Liver (tissue), 9 donors: ENCODE data around the gene PRKN. TPM values are rescaled to one million over a fixed set of nuclear protein-coding genes. Genes with fewer than 3 reads are reported as not detected.

Experiments
- DNase-seq: peaks from one replicate; pipeline ENCODE4 v3.0.0-alpha.2; 2017; ENCODE audit warnings: low spot score
- H3K27ac ChIP-seq, 2 donors: one replicate each; pipeline ENCODE4 v1.7.0; 2013; ENCODE audit warnings: inconsistent platforms in 2 of 2, low read length in 2 of 2, control low read depth in 1 of 2, low read depth in 1 of 2, mild to moderate bottlenecking in 1 of 2
- H3K27me3 ChIP-seq, 4 donors: one replicate each; pipeline versions ENCODE4 v1.6.1 to v1.7.0; 2013; ENCODE audit warnings: low read length in 3 of 4, inconsistent platforms in 1 of 4, mild to moderate bottlenecking in 1 of 4, moderate library complexity in 1 of 4; ENCODE audit not compliant: control insufficient read depth in 4 of 4, insufficient read depth in 4 of 4
- H3K36me3 ChIP-seq, 4 donors: one replicate each; pipeline versions ENCODE4 v1.6.1 to v1.7.0; 2013; ENCODE audit warnings: low read length in 3 of 4, mild to moderate bottlenecking in 3 of 4, low read depth in 1 of 4, moderate library complexity in 1 of 4; ENCODE audit not compliant: control insufficient read depth in 4 of 4, insufficient read depth in 3 of 4
- H3K4me1 ChIP-seq, 4 donors: one replicate each; pipeline versions ENCODE4 v1.6.1 to v1.7.0; 2013; ENCODE audit warnings: low read length in 3 of 4, mild to moderate bottlenecking in 3 of 4, moderate library complexity in 1 of 4; ENCODE audit not compliant: control insufficient read depth in 4 of 4, insufficient read depth in 4 of 4
- H3K4me3 ChIP-seq, 3 donors: one replicate each; pipeline versions ENCODE4 v1.6.1 to v1.7.0; 2013; ENCODE audit warnings: low read length in 3 of 3, control low read depth in 1 of 3, low read depth in 1 of 3, mild to moderate bottlenecking in 1 of 3
- H3K9ac ChIP-seq, 2 donors: one replicate each; pipeline ENCODE4 v1.7.0; 2013; ENCODE audit warnings: low read length in 2 of 2, mild to moderate bottlenecking in 2 of 2, moderate library complexity in 2 of 2, control low read depth in 1 of 2, low read depth in 1 of 2
- H3K9me3 ChIP-seq, 4 donors: one replicate each; pipeline versions ENCODE4 v1.6.1 to v1.7.0; 2013; ENCODE audit warnings: low read length in 3 of 4; ENCODE audit not compliant: control insufficient read depth in 4 of 4
- ATF3 ChIP-seq: IDR thresholded peaks from 2 replicates; pipeline ENCODE4 v1.6.1; 2016; ENCODE audit warnings: antibody characterized with exemption
- EGR1 ChIP-seq, 2 donors: IDR thresholded peaks; 2 replicates each; pipeline ENCODE4 v1.6.1; 2016 to 2018; ENCODE audit warnings: antibody characterized with exemption in 2 of 2, low read depth in 2 of 2
- FOXA1 ChIP-seq: IDR thresholded peaks from 2 replicates; pipeline ENCODE4 v1.6.1; 2016; ENCODE audit warnings: antibody characterized with exemption
- FOXA2 ChIP-seq: IDR thresholded peaks from 2 replicates; pipeline ENCODE4 v1.6.1; 2016; ENCODE audit warnings: antibody characterized with exemption
- HNF4A ChIP-seq, 2 donors: conservative IDR thresholded peaks; 2 replicates each; pipeline ENCODE4 v1.6.1; 2016; ENCODE audit warnings: antibody characterized with exemption in 2 of 2, mild to moderate bottlenecking in 2 of 2
- HNF4G ChIP-seq: IDR thresholded peaks from 2 replicates; pipeline ENCODE4 v1.6.1; 2016; ENCODE audit warnings: antibody characterized with exemption
- MAX ChIP-seq: IDR thresholded peaks from 2 replicates; pipeline ENCODE4 v1.6.1; 2016; ENCODE audit warnings: antibody characterized with exemption
- NR2F2 ChIP-seq: IDR thresholded peaks from 2 replicates; pipeline ENCODE4 v1.6.1; 2016; ENCODE audit warnings: antibody characterized with exemption
- RAD21 ChIP-seq, 2 donors: IDR thresholded peaks; 2 replicates each; pipeline ENCODE4 v1.6.1; 2016; ENCODE audit warnings: antibody characterized with exemption in 2 of 2, mild to moderate bottlenecking in 2 of 2
- REST ChIP-seq: IDR thresholded peaks from 2 replicates; pipeline ENCODE4 v1.6.1; 2016; ENCODE audit warnings: antibody characterized with exemption, mild to moderate bottlenecking
- TAF1 ChIP-seq: conservative IDR thresholded peaks from 2 replicates; pipeline ENCODE4 v1.6.1; 2016; ENCODE audit warnings: antibody characterized with exemption, mild to moderate bottlenecking
- YY1 ChIP-seq: IDR thresholded peaks from 2 replicates; pipeline ENCODE4 v1.6.1; 2016; ENCODE audit warnings: antibody characterized with exemption, mild to moderate bottlenecking
- ZBTB33 ChIP-seq: IDR thresholded peaks from 2 replicates; pipeline ENCODE4 v1.6.1; 2016; ENCODE audit warnings: antibody characterized with exemption
- whole genome bisulfite sequencing: extraction: QIAGEN DNeasy Blood & Tissue Kit; methylation state at CpG from one replicate; pipeline ENCODE4 v1.1.7; 2013; 5-methylcytosine and 5-hydroxymethylcytosine counted together
- polyA plus RNA-seq, 2 donors: library from polyadenylated mRNA; stranded (reverse) in 1 of 2; unstranded in 1 of 2; fragments of 200-250 nt in 1 of 2; fragments of >200 nt in 1 of 2; fragmentation: Nextera tagmentation in 1 of 2; extraction: Ambion mirVana in 1 of 2; gene quantifications; one replicate each; pipeline versions ENCODE4 v1.2.1 to v1.2.3, GENCODE V29; 2013 to 2015
- total RNA-seq, 2 donors: library from RNA; depleted of rRNA; stranded (reverse); fragments of >200 nt; gene quantifications; one replicate each; pipeline ENCODE4 v1.2.3, GENCODE V29; 2014
- donor health status: healthy.
- donor health status: healthy.
- donor health status: healthy.
- donor health status: healthy.
- donor health status: healthy.

Gene PRKN
- total and polyA plus RNA-seq, 4 donors = 0.47 to 4.1 (median 3.2) TPM

GRCh38 chr6:161984713-161985112 lies 742.9 kb downstream of the PRKN start:
- 70% methylated on average over 4 of the region's 4 CpGs for WGBS

GRCh38 chr6:161976553-161976952 lies 751.0 kb downstream of the PRKN start:
- Histone ChIP-seq H3K36me3 (no peaks in the 10 kb centered on the region), H3K27ac (no peak overlapping the region), H3K27me3 (no peaks in the 10 kb centered on the region), H3K9ac (no peak overlapping the region), H3K4me3 (no peak overlapping the region), H3K9me3 (no peaks in the 10 kb centered on the region), H3K4me1 (no peaks in the 10 kb centered on the region)
- 92% methylated on average over 4 of the region's 4 CpGs for WGBS
- no peak for DNase-seq
- TF ChIP-seq RAD21 (IDR thresholded peaks at IDR 0.05) (no peak), NR2F2 (no peak), ATF3 (no peak), REST (no peak), MAX (no peak), FOXA1 (no peak), HNF4G (no peak)

More at GRCh38 chr6:161984713-161985112, 742.9 kb downstream of the PRKN start:
- H3K9me3 ChIP-seq = peaks cover 0 to under 1% (median 0%) of the 10 kb centered on the region in 4 donors
- H3K27me3 ChIP-seq = no peaks in the 10 kb centered on the region
- H3K27ac ChIP-seq = no peak overlapping the region
- TF ChIP-seq ZBTB33 (no peak), HNF4A (conservative IDR thresholded peaks at IDR 0.05) (no peak), TAF1 (no peak), ATF3 (no peak), REST (no peak), MAX (no peak), NR2F2 (no peak), FOXA1 (no peak), EGR1 (IDR thresholded peaks at IDR 0.05; ENCODE audit: low read depth in 2 of 2) (no peak), FOXA2 (no peak), YY1 (no peak)
- no peak overlapping the region for H3K9ac ChIP-seq
- no peak for DNase-seq
- no peak overlapping the region for H3K4me3 ChIP-seq
- H3K36me3 ChIP-seq = no peaks in the 10 kb centered on the region
- H3K4me1 ChIP-seq = no peaks in the 10 kb centered on the region
